KOPT-K1 (cell line): Measurements from ENCODE around the gene CCM2.
A peak's percentile ranks its signal among the peaks of the same experiment; 100 is the strongest.

Source experiments
- H3K27ac ChIP-seq: fragments of 200-600 bp; sonication (generic); 2 replicates; pipeline ENCODE4 v1.5.1; 2016; ENCODE audit warnings: antibody characterized with exemption, mild to moderate bottlenecking, low read depth, low read length; ENCODE audit not compliant: poor library complexity, severe bottlenecking
- H3K36me3 ChIP-seq: fragments of 200-600 bp; sonication (generic); 2 replicates; pipeline ENCODE4 v1.5.1; 2017; ENCODE audit warnings: antibody characterized with exemption, mild to moderate bottlenecking, low read length, moderate library complexity; ENCODE audit not compliant: insufficient read depth
- H3K9me3 ChIP-seq: fragments of 200-600 bp; sonication (generic); 2 replicates; pipeline ENCODE4 v1.5.1; 2017; ENCODE audit warnings: antibody characterized with exemption, low read length, mild to moderate bottlenecking; ENCODE audit not compliant: insufficient read depth, poor library complexity, severe bottlenecking

Gene CCM2

GRCh38 chr7:44965441-44965903 lies 34.5 kb upstream of the CCM2 start:
- Histone ChIP-seq H3K27ac (no peak overlapping the region), H3K9me3 (no peaks in the 10 kb centered on the region), H3K36me3 (peaks cover 90% of the 10 kb centered on the region)

DNA sequence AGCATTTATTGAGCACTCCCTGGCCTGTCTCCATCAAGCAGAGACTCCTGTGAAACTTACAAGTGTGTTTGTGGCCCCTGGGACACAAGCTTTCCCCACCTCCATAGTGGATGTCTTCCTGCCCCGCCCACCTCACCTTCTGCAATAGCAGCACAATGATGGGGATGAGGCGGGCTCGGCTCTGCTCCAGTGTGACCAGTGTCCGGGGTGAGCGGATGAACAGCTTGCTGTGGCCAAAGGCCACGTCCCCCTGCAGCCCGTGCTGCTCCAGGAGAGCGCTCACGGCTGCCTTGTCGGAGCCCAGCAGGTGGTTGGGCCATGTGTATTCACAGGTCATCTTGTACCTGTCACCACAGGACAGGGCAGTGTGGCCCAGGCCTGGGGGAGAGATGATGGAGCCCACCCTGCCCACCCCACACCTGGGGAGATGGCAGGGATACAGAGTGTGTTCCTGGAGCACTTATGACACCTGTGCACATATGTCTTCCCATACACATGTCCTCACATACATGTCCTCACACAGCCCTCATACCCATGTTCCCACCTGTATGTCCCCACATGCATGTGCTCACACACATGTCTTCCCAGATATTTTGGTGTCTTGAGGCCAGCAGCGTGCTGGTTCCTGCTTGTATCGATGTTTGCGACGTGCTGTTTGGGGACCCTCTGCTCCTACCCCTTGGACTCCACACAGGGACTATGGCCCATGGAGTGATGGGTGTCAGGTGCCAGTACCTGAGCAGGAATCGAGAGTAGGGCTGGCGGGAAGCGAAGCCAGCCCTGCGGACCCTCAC lies 33.9 kb upstream of the CCM2 start:
- Histone ChIP-seq H3K36me3 (peaks cover 95% of the 10 kb centered on the region), H3K27ac (no peak overlapping the region), H3K9me3 (no peaks in the 10 kb centered on the region)

DNA sequence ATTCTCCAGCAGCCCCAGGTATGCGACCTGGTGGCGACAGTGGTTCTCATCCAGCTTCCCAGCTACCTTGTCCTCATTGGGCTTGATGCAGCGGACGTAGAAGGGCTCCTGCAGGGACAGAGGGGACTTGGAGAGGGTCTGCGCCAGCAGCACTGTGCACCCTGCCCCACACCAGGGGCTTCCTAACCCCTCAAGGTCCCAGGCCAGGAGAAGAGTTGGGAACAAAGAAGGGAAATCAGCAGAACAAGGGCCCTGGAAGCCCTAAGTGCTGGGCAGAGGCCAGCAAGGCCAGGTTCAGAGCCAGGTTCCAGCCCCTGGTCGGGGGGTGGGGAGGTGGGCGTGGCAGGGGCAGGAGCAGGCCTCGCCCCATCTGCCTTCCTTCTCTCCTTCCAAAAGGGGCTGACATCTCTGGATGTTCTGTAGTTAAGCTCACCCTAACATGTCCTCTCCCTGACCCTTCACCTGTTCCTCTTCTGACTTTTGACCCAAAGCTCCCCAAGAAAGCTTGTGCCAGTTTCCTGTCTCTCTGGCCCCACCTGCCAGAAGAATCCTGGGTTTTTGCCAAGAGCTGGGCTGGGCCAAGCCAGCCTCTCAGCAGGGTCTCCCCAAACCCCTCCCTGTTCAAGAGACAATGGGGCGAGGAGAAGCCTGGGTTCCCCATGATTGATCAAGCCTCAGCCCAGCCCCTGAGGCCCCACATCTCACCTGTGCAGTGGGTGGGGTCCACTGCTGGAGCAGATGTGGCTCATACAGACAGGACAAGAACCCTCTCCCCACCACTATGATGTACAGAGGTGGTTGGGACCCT lies 33.1 kb upstream of the CCM2 start:
- H3K36me3 ChIP-seq, result peaks cover 99% of the 10 kb centered on the region
- no peaks in the 10 kb centered on the region for H3K9me3 ChIP-seq
- no peak overlapping the region for H3K27ac ChIP-seq

GRCh38 chr7:44967571-44968446 lies 32.2 kb upstream of the CCM2 start:
- H3K36me3 ChIP-seq, result peaks cover 99% of the 10 kb centered on the region

GRCh38 chr7:44969049-44969700 lies 30.8 kb upstream of the CCM2 start:
- peaks cover 100% of the 10 kb centered on the region for H3K36me3 ChIP-seq
- H3K27ac ChIP-seq, result peak overlapping the region; percentile 6
- no peaks in the 10 kb centered on the region for H3K9me3 ChIP-seq

More at GRCh38 chr7:44967571-44968446, 32.2 kb upstream of the CCM2 start:
- Histone ChIP-seq H3K27ac (no peak overlapping the region), H3K9me3 (no peaks in the 10 kb centered on the region)

DNA sequence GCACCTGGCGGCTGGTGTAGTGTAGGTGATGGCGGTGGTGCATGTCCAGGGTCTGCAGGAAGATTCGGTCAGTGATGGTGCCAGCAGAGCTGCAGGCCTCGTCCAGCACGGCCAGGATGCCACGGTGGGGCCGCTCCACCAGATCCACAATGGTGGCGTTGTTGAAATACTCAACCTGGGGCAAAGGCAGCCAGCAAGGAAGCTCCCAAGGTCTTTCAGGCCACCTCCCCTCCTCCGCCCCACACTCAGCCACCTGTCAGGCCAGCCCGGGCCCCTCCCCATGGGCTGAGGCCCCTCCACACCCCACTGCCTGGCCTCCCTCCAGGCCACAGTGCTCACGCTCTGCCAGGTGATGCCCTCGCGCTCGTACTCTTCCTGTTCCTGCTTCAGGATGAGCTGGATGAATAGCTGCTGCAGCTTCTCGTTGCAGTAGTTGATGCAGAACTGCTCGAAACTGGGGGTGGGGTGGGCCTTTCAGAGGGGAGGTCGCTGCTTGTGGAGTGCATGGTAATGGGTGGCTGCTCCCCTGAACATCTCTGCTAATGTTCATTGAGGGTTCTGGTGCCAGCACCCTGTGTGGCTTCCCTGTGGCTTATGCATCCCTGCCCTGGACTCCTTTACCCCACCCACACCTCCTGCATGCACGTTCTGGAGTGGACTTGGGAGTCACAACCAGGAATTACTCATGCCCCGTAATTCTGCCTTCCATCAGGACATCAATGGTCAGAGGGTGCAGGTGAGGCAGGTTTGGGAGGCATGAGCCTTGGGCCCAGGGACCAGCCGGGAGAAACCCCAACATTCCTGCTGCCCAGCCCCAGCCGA lies 30.1 kb upstream of the CCM2 start:
- Histone ChIP-seq H3K9me3 (no peaks in the 10 kb centered on the region), H3K36me3 (peaks cover 100% of the 10 kb centered on the region), H3K27ac (peak overlapping the region; percentile 6)

GRCh38 chr7:44970523-44971051 lies 29.4 kb upstream of the CCM2 start:
- H3K36me3 ChIP-seq, result peaks cover 100% of the 10 kb centered on the region
- H3K27ac ChIP-seq, result no peak overlapping the region
- no peaks in the 10 kb centered on the region for H3K9me3 ChIP-seq

DNA sequence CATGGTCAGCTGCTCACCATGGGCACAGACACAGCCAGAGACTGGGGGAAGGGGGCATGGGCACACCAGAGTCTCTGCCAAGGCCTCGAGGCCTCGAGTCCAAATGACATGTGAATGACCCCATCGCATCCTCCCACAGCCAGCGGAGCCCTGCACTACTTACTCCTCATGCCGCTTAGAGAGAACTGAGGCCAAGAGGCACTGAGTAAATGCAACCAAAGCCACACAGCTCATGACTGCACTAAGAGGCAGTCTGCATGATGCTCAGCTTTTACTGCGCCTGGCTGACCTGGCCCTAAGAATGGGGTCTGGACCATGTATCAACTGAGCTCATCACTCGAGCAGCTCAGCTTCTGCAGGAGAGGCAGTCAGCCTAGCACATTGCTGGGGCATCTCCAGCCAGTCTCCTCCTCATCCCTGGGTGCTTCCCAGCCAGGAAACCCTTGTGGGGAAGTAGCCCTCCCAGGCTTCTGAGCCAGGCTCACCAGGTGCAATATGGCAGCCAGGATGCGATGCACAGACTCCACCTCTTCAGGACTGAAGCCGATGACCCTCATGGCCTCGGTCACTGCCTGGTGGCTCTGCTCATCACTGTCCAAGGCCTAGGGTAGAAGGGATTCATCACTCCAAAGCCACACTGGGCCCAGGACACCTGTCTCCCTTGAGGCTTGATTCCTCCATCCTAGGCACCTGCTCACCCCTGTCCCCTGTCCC lies 28.7 kb upstream of the CCM2 start:
- H3K27ac ChIP-seq, result peak overlapping the region; percentile 18
- peaks cover 100% of the 10 kb centered on the region for H3K36me3 ChIP-seq
- H3K9me3 ChIP-seq, result no peaks in the 10 kb centered on the region

DNA sequence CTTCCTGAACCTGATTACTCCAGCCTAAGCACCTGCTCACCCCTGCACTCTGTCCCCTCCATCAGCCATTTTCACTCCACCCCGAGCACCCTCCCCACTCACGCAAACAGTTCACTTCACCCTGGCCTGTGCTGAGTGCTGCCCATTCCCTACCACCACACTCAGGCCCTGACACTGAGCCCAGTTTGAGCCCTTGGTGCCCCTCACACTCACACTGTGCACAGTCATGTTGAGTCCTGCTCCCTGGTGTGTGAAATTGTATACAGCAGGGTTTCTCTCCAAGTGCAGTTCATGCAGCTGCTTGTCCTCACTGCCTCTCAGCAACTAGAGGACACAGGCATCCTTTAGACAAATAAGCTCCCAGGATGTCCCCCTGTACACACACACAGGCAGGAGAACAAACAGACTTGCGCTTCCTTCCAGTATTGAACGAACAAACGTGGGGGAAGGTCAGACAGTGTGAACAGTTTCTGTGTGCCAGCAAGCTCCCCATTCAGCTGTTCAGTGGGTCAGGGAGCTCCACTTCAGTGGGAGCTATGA lies 28.0 kb upstream of the CCM2 start:
- no peaks in the 10 kb centered on the region for H3K9me3 ChIP-seq
- peak overlapping the region; percentile 18 for H3K27ac ChIP-seq
- H3K36me3 ChIP-seq, result peaks cover 100% of the 10 kb centered on the region

GRCh38 chr7:44972562-44972961 lies 27.4 kb upstream of the CCM2 start:
- peaks cover 98% of the 10 kb centered on the region for H3K36me3 ChIP-seq
- no peaks in the 10 kb centered on the region for H3K9me3 ChIP-seq
- peak overlapping the region; percentile 18 for H3K27ac ChIP-seq

- Histone ChIP-seq H3K27ac (peak overlapping the region; percentile 19), H3K36me3 (peaks cover 94% of the 10 kb centered on the region), H3K9me3 (no peaks in the 10 kb centered on the region)
Observed at GRCh38 chr7:44973610-44974401, 26.2 kb upstream of the CCM2 start.

- peak overlapping the region; percentile 99 for H3K27ac ChIP-seq
- no peaks in the 10 kb centered on the region for H3K9me3 ChIP-seq
- peaks cover 87% of the 10 kb centered on the region for H3K36me3 ChIP-seq
Observed at GRCh38 chr7:44974549-44974948, 25.5 kb upstream of the CCM2 start.
